Tibial nerve (tissue), 3 donors: ENCODE data around the gene AKT1.

Experiments used
- CTCF ChIP-seq, 5 experiments: fragments of 200-600 bp in 3 of 5; fragments of 450-650 bp in 2 of 5; sonication (generic) in 3 of 5; IDR thresholded peaks; one replicate each; pipeline ENCODE4 v1.5.1; 2016 to 2019; ENCODE audit warnings: antibody characterized with exemption in 5 of 5, mild to moderate bottlenecking in 3 of 5, moderate library complexity in 2 of 5
- POLR2A ChIP-seq, 2 donors: fragments of 450-650 bp; IDR thresholded peaks; one replicate each; pipeline ENCODE4 v1.6.1; 2017; ENCODE audit warnings: antibody characterized with exemption in 2 of 2, mild to moderate bottlenecking in 2 of 2, moderate library complexity in 2 of 2

GRCh38 chr14:104816616-104816884, 21.0 kb upstream of the AKT1 start:
- no peak for TF ChIP-seq CTCF (IDR thresholded peaks at IDR 0.05)
- no peak for TF ChIP-seq POLR2A (IDR thresholded peaks at IDR 0.05)
